Type B pancreatic cell (in vitro differentiated cells): ENCODE data around the gene ARHGAP31. TPM values are rescaled to one million over a fixed set of nuclear protein-coding genes. Genes with fewer than 3 reads are reported as not detected.
"Not testable (repeated sequence)": the region's sequence is repeated elsewhere in the genome, so short reads cannot be mapped to it uniquely, and the experiment has no call there.

Experiments used
- DNase-seq: peaks from one replicate; pipeline ENCODE4 v3.0.0; 2021; ENCODE audit warnings: mixed read lengths; ENCODE audit not compliant: unreplicated experiment; ENCODE audit errors: extremely low spot score
- H3K27ac Mint-ChIP-seq: 2 replicates; pipeline ENCODE4 v1.8.0; 2021; ENCODE audit warnings: mild to moderate bottlenecking, mixed read lengths
- H3K27me3 Mint-ChIP-seq: 2 replicates; pipeline ENCODE4 v1.8.0; 2021; ENCODE audit warnings: mixed read lengths
- H3K36me3 Mint-ChIP-seq: 2 replicates; pipeline ENCODE4 v1.8.0; 2021; ENCODE audit warnings: mixed read lengths
- H3K4me1 Mint-ChIP-seq: one replicate; pipeline ENCODE4 v1.8.0; 2021; ENCODE audit warnings: mixed read lengths; ENCODE audit not compliant: unreplicated experiment
- H3K4me3 Mint-ChIP-seq: 2 replicates; pipeline ENCODE4 v1.8.0; 2021; ENCODE audit warnings: mild to moderate bottlenecking, mixed read lengths
- H3K9me3 Mint-ChIP-seq: 2 replicates; pipeline ENCODE4 v1.8.0; 2021; ENCODE audit warnings: mixed read lengths
- total RNA-seq: library from RNA; stranded (reverse); gene quantifications from 2 replicates; pipeline ENCODE4 v1.2.1, GENCODE V29; 2021; ENCODE audit warnings: low replicate concordance
- TF ChIP-seq, protein P1 (sequence below): fragments of 200-600 bp; sonication (generic); conservative IDR thresholded peaks from 2 replicates; pipeline ENCODE4 v1.5.0; 2021; ENCODE audit warnings: antibody characterized with exemption, mild to moderate bottlenecking

Gene ARHGAP31
- total RNA-seq, 1 donor from 2014 or later = 17.3 TPM

DNA sequence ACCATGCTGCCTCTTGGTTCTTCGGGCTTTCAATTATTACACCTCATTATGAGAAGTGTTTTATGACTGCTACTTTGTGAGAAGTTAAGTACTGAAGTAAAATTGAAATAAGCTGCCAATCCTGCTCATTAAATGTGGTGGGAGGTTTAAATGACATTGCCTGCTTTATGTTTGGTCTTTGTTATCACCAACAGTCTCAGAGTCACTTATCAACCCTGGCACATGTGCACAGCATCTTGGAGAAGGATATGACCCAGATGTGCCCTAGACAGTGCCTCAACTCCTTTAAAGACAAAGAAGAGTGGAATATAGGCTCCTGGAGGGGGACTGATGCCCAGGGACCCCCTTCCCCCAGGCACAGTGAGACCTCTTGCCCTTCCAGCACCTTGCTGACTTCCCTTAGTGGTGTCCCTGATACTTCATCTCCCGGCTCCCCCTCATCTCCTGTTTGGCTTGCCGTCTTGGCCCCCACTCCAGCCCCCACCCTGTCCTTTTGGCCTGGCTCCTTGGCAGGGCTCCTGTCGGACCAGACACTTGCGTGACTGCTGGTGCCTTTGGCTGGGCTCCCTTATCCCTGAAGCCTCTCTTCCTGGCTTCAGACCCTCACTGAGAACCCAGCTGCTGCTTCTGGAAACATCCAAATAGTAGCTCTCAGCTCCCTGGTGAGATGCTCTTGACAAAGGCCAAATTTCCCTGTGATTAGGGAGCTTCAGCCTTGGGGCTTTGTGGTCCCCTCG, 39.8 kb downstream of the ARHGAP31 start:
- H3K36me3 Mint-ChIP-seq = peaks cover 11% of the 10 kb centered on the region
- no peak overlapping the region for H3K4me3 Mint-ChIP-seq
- no peak for DNase-seq
- H3K27me3 Mint-ChIP-seq = no peaks in the 10 kb centered on the region
- TF ChIP-seq, protein P1, sequence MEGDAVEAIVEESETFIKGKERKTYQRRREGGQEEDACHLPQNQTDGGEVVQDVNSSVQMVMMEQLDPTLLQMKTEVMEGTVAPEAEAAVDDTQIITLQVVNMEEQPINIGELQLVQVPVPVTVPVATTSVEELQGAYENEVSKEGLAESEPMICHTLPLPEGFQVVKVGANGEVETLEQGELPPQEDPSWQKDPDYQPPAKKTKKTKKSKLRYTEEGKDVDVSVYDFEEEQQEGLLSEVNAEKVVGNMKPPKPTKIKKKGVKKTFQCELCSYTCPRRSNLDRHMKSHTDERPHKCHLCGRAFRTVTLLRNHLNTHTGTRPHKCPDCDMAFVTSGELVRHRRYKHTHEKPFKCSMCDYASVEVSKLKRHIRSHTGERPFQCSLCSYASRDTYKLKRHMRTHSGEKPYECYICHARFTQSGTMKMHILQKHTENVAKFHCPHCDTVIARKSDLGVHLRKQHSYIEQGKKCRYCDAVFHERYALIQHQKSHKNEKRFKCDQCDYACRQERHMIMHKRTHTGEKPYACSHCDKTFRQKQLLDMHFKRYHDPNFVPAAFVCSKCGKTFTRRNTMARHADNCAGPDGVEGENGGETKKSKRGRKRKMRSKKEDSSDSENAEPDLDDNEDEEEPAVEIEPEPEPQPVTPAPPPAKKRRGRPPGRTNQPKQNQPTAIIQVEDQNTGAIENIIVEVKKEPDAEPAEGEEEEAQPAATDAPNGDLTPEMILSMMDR = no peak
- H3K4me1 Mint-ChIP-seq = peaks cover 13% of the 10 kb centered on the region
- H3K9me3 Mint-ChIP-seq = no peaks in the 10 kb centered on the region
- no peak overlapping the region for H3K27ac Mint-ChIP-seq

DNA sequence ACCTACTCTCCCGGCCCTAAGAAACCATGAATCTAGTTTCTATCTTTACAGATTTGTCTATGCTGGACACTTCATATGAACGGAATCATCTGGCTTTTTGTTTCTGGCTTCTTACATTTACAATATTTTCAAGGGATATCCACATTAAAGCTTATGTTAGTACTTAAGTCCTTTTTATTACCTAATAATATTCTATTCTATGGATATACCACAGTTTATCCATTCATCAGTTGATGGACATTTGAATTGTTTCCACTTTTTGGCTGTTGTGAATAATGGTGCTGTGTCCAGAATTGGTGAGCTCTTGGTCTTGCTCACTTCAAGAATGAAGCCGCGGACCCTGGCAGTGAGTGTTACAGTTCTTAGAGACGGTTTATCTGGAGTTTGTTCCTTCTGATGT, 42.6 kb downstream of the ARHGAP31 start:
- H3K4me3 Mint-ChIP-seq = no peak overlapping the region
- no peak overlapping the region for H3K27ac Mint-ChIP-seq
- peaks cover 11% of the 10 kb centered on the region for H3K36me3 Mint-ChIP-seq
- TF ChIP-seq, protein P1 = no peak
- peaks cover 9% of the 10 kb centered on the region for H3K4me1 Mint-ChIP-seq
- H3K9me3 Mint-ChIP-seq = no peaks in the 10 kb centered on the region
- H3K27me3 Mint-ChIP-seq = no peaks in the 10 kb centered on the region
- DNase-seq = no peak

DNA sequence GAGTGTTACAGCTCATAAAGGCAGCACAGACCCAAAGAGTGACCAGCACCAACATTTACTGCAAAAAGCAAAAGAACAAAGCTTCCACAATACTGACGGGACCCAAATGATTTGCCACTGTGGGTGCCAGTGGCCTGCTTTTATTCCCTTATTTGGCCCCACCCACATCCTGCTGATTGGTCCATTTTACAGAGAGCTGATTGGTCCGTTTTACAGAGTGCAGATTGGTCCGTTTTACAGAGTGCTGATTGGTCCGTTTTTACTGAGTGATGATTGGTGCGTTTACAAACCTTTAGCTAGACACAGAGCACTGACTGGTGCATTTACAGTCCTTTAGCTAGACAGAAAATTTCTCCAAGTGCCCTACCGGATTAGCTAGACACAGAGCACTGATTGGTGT, 43.2 kb downstream of the ARHGAP31 start:
- peaks cover 11% of the 10 kb centered on the region for H3K36me3 Mint-ChIP-seq
- not testable (repeated sequence) for H3K4me1 Mint-ChIP-seq, H3K27me3 Mint-ChIP-seq, H3K4me3 Mint-ChIP-seq, DNase-seq, H3K9me3 Mint-ChIP-seq, H3K27ac Mint-ChIP-seq

DNA sequence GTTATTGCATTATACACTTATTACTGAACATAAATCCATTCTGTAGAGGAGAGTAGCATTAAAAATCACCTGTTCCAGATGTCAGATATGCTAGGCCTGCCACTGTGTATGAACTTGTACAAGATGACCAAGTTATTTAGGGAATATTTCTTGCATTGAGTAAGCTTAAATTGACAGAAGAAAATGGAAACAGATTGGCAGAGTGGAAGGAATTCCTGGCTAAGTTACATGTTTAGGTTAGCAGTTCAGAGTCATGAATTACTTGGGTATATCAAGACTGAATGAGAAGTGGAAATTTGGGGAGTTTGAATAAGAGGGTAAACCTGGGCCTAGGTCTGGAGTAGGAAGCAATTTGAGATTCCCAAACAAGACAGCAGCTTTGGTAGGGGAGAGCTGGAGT, 44.6 kb downstream of the ARHGAP31 start:
- TF ChIP-seq, protein P1 = no peak
- H3K4me3 Mint-ChIP-seq = no peak overlapping the region
- H3K27me3 Mint-ChIP-seq = no peaks in the 10 kb centered on the region
- peaks cover 11% of the 10 kb centered on the region for H3K36me3 Mint-ChIP-seq
- no peak overlapping the region for H3K27ac Mint-ChIP-seq
- no peak for DNase-seq
- no peaks in the 10 kb centered on the region for H3K9me3 Mint-ChIP-seq
- H3K4me1 Mint-ChIP-seq = peaks cover under 1% of the 10 kb centered on the region

DNA sequence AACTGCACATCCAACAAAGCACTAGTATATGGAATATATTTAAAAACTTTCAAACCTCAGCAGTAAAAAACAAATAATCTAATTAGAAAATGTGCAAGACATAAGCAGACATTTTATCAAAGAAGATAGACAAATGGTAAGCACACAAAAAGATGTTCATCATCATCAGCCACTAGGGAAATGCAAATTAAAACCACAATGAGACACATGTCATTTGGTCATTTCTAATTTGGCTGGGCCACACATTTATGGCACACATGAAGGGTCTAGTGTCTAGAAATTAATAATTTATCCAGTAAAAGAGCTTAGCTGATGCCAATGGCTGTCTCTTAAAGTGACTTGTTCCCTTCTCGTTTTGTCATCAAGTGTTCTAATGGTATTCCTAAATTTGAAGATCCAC, 45.8 kb downstream of the ARHGAP31 start:
- H3K4me3 Mint-ChIP-seq = no peak overlapping the region
- TF ChIP-seq, protein P1 = no peak
- no peaks in the 10 kb centered on the region for H3K9me3 Mint-ChIP-seq
- no peak for DNase-seq
- H3K27ac Mint-ChIP-seq = no peak overlapping the region
- H3K27me3 Mint-ChIP-seq = no peaks in the 10 kb centered on the region
- peaks cover 10% of the 10 kb centered on the region for H3K36me3 Mint-ChIP-seq
- no peaks in the 10 kb centered on the region for H3K4me1 Mint-ChIP-seq

DNA sequence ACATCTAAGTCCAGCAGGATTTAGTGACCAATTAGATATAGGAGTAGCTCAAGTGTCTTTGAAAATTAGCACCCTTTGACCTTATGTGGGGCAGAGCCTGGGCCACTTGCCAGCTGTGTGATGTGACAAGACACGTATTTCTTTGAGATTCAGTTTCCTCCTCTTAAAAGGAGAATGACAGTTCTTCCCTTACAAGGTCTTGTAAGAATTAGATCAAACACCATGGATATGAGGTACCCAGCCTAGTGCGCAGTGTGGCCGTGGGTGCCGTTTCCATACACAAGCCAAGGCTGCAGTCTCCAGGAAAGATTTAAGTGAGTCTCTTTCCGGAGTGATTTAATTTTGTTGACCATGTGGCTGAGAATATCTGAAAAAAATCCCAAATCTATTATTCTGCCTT, 46.3 kb downstream of the ARHGAP31 start:
- Mint-ChIP-seq H3K36me3 (peaks cover 6% of the 10 kb centered on the region), H3K4me3 (no peak overlapping the region), H3K9me3 (no peaks in the 10 kb centered on the region), H3K27me3 (no peaks in the 10 kb centered on the region), H3K27ac (no peak overlapping the region), H3K4me1 (no peaks in the 10 kb centered on the region)
- TF ChIP-seq, protein P1 = no peak
- DNase-seq = no peak
